Right atrium auricular region (tissue), 2 donors: ENCODE measurements around the gene WARS2. TPM values are rescaled to one million over a fixed set of nuclear protein-coding genes. Genes with fewer than 3 reads are reported as not detected.
"Not testable (repeated sequence)": the region's sequence is repeated elsewhere in the genome, so short reads cannot be mapped to it uniquely, and the experiment has no call there.

Experiments
- DNase-seq: peaks from one replicate; pipeline ENCODE4 v3.0.0-alpha.2; 2019; ENCODE audit warnings: low spot score
- H3K27ac ChIP-seq, 2 donors: fragments of 200-600 bp; sonication (generic); 1 replicate in 1 of 2; 2 replicates in 1 of 2; pipeline ENCODE4 v1.5.1; 2016 to 2019
- H3K27me3 ChIP-seq, 2 donors: fragments of 200-600 bp; sonication (generic); one replicate each; pipeline versions ENCODE4 v1.5.1 to v1.6.0; 2017 to 2019
- H3K36me3 ChIP-seq: fragments of 200-600 bp; sonication (generic); one replicate; pipeline ENCODE4 v1.5.1; 2016
- H3K4me1 ChIP-seq, 2 donors: fragments of 200-600 bp; sonication (generic); one replicate each; pipeline versions ENCODE4 v1.5.1 to v1.6.0; 2017 to 2019
- H3K4me3 ChIP-seq, 2 donors: fragments of 200-600 bp; sonication (generic); 1 replicate in 1 of 2; 2 replicates in 1 of 2; pipeline ENCODE4 v1.5.1; 2017 to 2019; ENCODE audit warnings: mild to moderate bottlenecking in 1 of 2, moderate library complexity in 1 of 2
- H3K9me3 ChIP-seq, 2 donors: fragments of 200-600 bp; sonication (generic); one replicate each; pipeline ENCODE4 v1.5.1; 2019
- CTCF ChIP-seq, 2 donors: fragments of 200-600 bp; sonication (generic); IDR thresholded peaks; one replicate each; pipeline ENCODE4 v1.5.1; 2019; ENCODE audit warnings: antibody characterized with exemption in 2 of 2
- total RNA-seq, 2 donors: library from RNA; depleted of rRNA; stranded (reverse); fragments of >200 nt; gene quantifications; one replicate each; pipeline ENCODE4 v1.1.0, GENCODE V29; 2016

The WARS2 gene
- total RNA-seq, 2 donors from 2014 or later = 9.5 to 13.2 TPM

- Histone ChIP-seq H3K36me3 (no peaks in the 10 kb centered on the region), H3K9me3 (no peaks in the 10 kb centered on the region), H3K27me3 (no peaks in the 10 kb centered on the region), H3K27ac (peak overlapping the region in 1 of 2 donors; percentile 59), H3K4me3 (no peak overlapping the region), H3K4me1 (peaks cover 0 to 36% of the 10 kb centered on the region in 2 donors)
- TF ChIP-seq CTCF (IDR thresholded peaks at IDR 0.05) = no peak
- no peak for DNase-seq
Measured at GRCh38 chr1:119136401-119136800, 4.1 kb downstream of the WARS2 start.

GRCh38 chr1:119133987-119134386 lies 6.5 kb downstream of the WARS2 start:
- H3K27me3 ChIP-seq = no peaks in the 10 kb centered on the region
- no peak for DNase-seq
- H3K9me3 ChIP-seq = no peaks in the 10 kb centered on the region
- H3K27ac ChIP-seq = peak overlapping the region in 1 of 2 donors; percentile 49
- H3K4me1 ChIP-seq = peaks cover 0 to 19% of the 10 kb centered on the region in 2 donors
- TF ChIP-seq CTCF (IDR thresholded peaks at IDR 0.05) = no peak
- no peaks in the 10 kb centered on the region for H3K36me3 ChIP-seq
- no peak overlapping the region for H3K4me3 ChIP-seq

GRCh38 chr1:119132179-119132578 lies 8.3 kb downstream of the WARS2 start:
- H3K36me3 ChIP-seq = no peaks in the 10 kb centered on the region
- no peaks in the 10 kb centered on the region for H3K9me3 ChIP-seq
- no peaks in the 10 kb centered on the region for H3K27me3 ChIP-seq
- no peak overlapping the region for H3K27ac ChIP-seq
- no peak for TF ChIP-seq CTCF (IDR thresholded peaks at IDR 0.05)
- no peak overlapping the region for H3K4me3 ChIP-seq
- peaks cover 0 to 16% of the 10 kb centered on the region in 2 donors for H3K4me1 ChIP-seq
- no peak for DNase-seq

- DNase-seq = no peak
- H3K4me1 ChIP-seq = no peaks in the 10 kb centered on the region
- H3K27me3 ChIP-seq = no peaks in the 10 kb centered on the region
- no peak overlapping the region for H3K27ac ChIP-seq
- no peak overlapping the region for H3K4me3 ChIP-seq
- no peak for TF ChIP-seq CTCF (IDR thresholded peaks at IDR 0.05)
- no peaks in the 10 kb centered on the region for H3K9me3 ChIP-seq
- H3K36me3 ChIP-seq = no peaks in the 10 kb centered on the region
Measured at GRCh38 chr1:119125874-119126273, 14.6 kb downstream of the WARS2 start.

- TF ChIP-seq CTCF (IDR thresholded peaks at IDR 0.05) = no peak
- Histone ChIP-seq H3K36me3 (no peaks in the 10 kb centered on the region), H3K27me3 (no peaks in the 10 kb centered on the region), H3K4me1 (no peaks in the 10 kb centered on the region), H3K9me3 (no peaks in the 10 kb centered on the region), H3K4me3 (no peak overlapping the region), H3K27ac (no peak overlapping the region)
- no peak for DNase-seq
Measured at GRCh38 chr1:119124764-119125163, 15.7 kb downstream of the WARS2 start.

GRCh38 chr1:119121872-119122271 lies 18.6 kb downstream of the WARS2 start:
- not testable (repeated sequence) for H3K27ac ChIP-seq, DNase-seq, H3K9me3 ChIP-seq, H3K4me3 ChIP-seq, H3K27me3 ChIP-seq, H3K36me3 ChIP-seq, H3K4me1 ChIP-seq
